Esophagus muscularis mucosa (tissue), 4 donors: ENCODE measurements around the gene CISH.

Source experiments
- CTCF ChIP-seq, 3 experiments: fragments of 200-600 bp in 2 of 3; fragments of 450-650 bp in 1 of 3; sonication (generic) in 2 of 3; IDR thresholded peaks; one replicate each; pipeline ENCODE4 v1.5.1; 2017 to 2019; ENCODE audit warnings: antibody characterized with exemption in 3 of 3, mild to moderate bottlenecking in 2 of 3, moderate library complexity in 1 of 3
- EP300 ChIP-seq: sonication (generic); formaldehyde crosslinking; IDR thresholded peaks from one replicate; pipeline ENCODE4 v1.6.1; 2017; ENCODE audit warnings: antibody characterized with exemption
- POLR2A ChIP-seq: fragments of 450-650 bp; IDR thresholded peaks from one replicate; pipeline ENCODE4 v1.6.1; 2017; ENCODE audit warnings: antibody characterized with exemption, moderate library complexity, mild to moderate bottlenecking, low read depth

- TF ChIP-seq POLR2A, result no peak
- TF ChIP-seq CTCF (IDR thresholded peaks at IDR 0.05), result no peak
- TF ChIP-seq EP300, result no peak
Measured at GRCh38 chr3:50617096-50617791, 5.7 kb upstream of the CISH start, which contains the start of gene MAPKAPK3.
